GM23338 (cell line): ENCODE results near the gene CCT2.

Experiments
- CREB1 ChIP-seq: fragments of 250-450 bp; sonication (Bioruptor Pico); IDR thresholded peaks from 2 replicates; pipeline ENCODE4 v1.5.0; 2020; ENCODE audit warnings: low read depth, mild to moderate bottlenecking, moderate library complexity
- CTCF ChIP-seq, 2 experiments: fragments of 200-600 bp in 1 of 2; sonication (generic) in 1 of 2; conservative IDR thresholded peaks; 2 replicates each; pipeline versions ENCODE4 v1.5.1 to v1.6.1; 2016 to 2017; ENCODE audit warnings: antibody characterized with exemption in 2 of 2, low read depth in 2 of 2, mild to moderate bottlenecking in 2 of 2, moderate library complexity in 1 of 2
- ETS1 ChIP-seq: IDR thresholded peaks from 2 replicates; pipeline ENCODE4 v1.6.1; 2016; ENCODE audit warnings: antibody characterized with exemption
- EZH2 ChIP-seq: fragments of 200-600 bp; sonication (generic); IDR thresholded peaks from one replicate; pipeline ENCODE4 v1.8.0; 2017; ENCODE audit warnings: antibody characterized with exemption, mild to moderate bottlenecking, low read depth; ENCODE audit not compliant: unreplicated experiment
- EZH2phosphoT487 ChIP-seq: fragments of 200-600 bp; sonication (generic); IDR thresholded peaks from one replicate; pipeline ENCODE4 v1.8.1; 2018; ENCODE audit warnings: antibody characterized with exemption; ENCODE audit not compliant: unreplicated experiment
- JUNB ChIP-seq: IDR thresholded peaks from one replicate; pipeline ENCODE4 v1.6.1; 2016; ENCODE audit warnings: antibody characterized with exemption; ENCODE audit not compliant: unreplicated experiment
- NANOG ChIP-seq: IDR thresholded peaks from 2 replicates; pipeline ENCODE4 v1.6.1; 2016; ENCODE audit warnings: antibody characterized with exemption, borderline replicate concordance
- POLR2AphosphoS5 ChIP-seq: IDR thresholded peaks from 2 replicates; pipeline ENCODE4 v1.6.1; 2016; ENCODE audit warnings: antibody characterized with exemption, low read depth
- REST ChIP-seq: IDR thresholded peaks from one replicate; pipeline ENCODE4 v1.6.1; 2018; ENCODE audit warnings: antibody characterized with exemption; ENCODE audit not compliant: unreplicated experiment
- ZNF114 ChIP-seq: fragments of 250-450 bp; sonication (Bioruptor Pico); IDR thresholded peaks from 2 replicates; pipeline ENCODE4 v1.5.0; 2020; ENCODE audit warnings: mild to moderate bottlenecking, moderate library complexity
- ZNF331 ChIP-seq: fragments of 250-450 bp; sonication (Bioruptor Pico); IDR thresholded peaks from 2 replicates; pipeline ENCODE4 v1.5.0; 2020; ENCODE audit warnings: low read depth, mild to moderate bottlenecking, moderate library complexity
- ZNF462 ChIP-seq: fragments of 250-450 bp; sonication (Bioruptor Pico); IDR thresholded peaks from 2 replicates; pipeline ENCODE4 v1.5.0; 2020; ENCODE audit warnings: mild to moderate bottlenecking, moderate library complexity

- TF ChIP-seq EZH2, result no peak
- TF ChIP-seq POLR2AphosphoS5, result peak; percentile 99
- peak in 1 of 2 experiments; percentile 18; a peak in 1 of 4 replicates for TF ChIP-seq CTCF (conservative IDR thresholded peaks at IDR 0.05; ENCODE audit: low read depth in 2 of 2)
- no peak for TF ChIP-seq ZNF462 (CRISPR knock-in tag)
- TF ChIP-seq ETS1, result peak; percentile 75
- peak; percentile 90 for TF ChIP-seq CREB1 (CRISPR knock-in tag)
- TF ChIP-seq REST, result peak; percentile 27
- TF ChIP-seq EZH2phosphoT487, result no peak
- no peak for TF ChIP-seq JUNB
- no peak for TF ChIP-seq NANOG
- no peak for TF ChIP-seq ZNF331 (CRISPR knock-in tag)
- TF ChIP-seq ZNF114 (CRISPR knock-in tag), result no peak
Measured at GRCh38 chr12:69585189-69586062, at the start of gene CCT2.
